H1 (cell line): ENCODE data around the gene CCDC91. TPM values are rescaled to one million over a fixed set of nuclear protein-coding genes. Genes with fewer than 3 reads are reported as not detected.

Experiments
- CTCF ChIA-PET: fragments of 300-600 bp; sonication (Branson Sonifier 250); formaldehyde crosslinking; loops from one replicate; lab custom pipeline; 2021; ENCODE audit not compliant: partially characterized antibody; lab: Charles Lee
- POLR2A ChIA-PET: fragments of 300-600 bp; sonication (Branson Sonifier 250); formaldehyde crosslinking; loops from one replicate; lab custom pipeline; 2021; ENCODE audit warnings: inconsistent platforms; ENCODE audit not compliant: partially characterized antibody; lab: Charles Lee
- DNase-seq, 2 experiments: peaks; one replicate each; pipeline versions ENCODE4 v3.0.0 to v3.0.0-alpha.2; 2010 to 2022; ENCODE audit warnings: low spot score in 2 of 2, low read depth in 1 of 2, mixed read lengths in 1 of 2
- FAIRE-seq: peaks from 2 replicates; lab custom pipeline; 2011; peaks lifted over from hg19 to GRCh38; lab: Jason Lieb, UNC
- H2AFZ ChIP-seq: 2 replicates; pipeline ENCODE4 v1.8.1; 2012; ENCODE audit warnings: low read length, inconsistent platforms
- H2AK5ac ChIP-seq: 2 replicates; pipeline ENCODE4 v1.6.1; 2013; ENCODE audit warnings: low read depth, low read length
- H2BK120ac ChIP-seq: replicated peaks from 2 replicates; pipeline ENCODE3; 2013; ENCODE audit warnings: low read depth, low read length, inconsistent platforms
- H2BK12ac ChIP-seq: 2 replicates; pipeline ENCODE4 v1.6.1; 2013; ENCODE audit warnings: low read depth, low read length
- H2BK15ac ChIP-seq: 2 replicates; pipeline ENCODE4 v1.6.1; 2013; ENCODE audit warnings: low read length
- H2BK20ac ChIP-seq: 2 replicates; pipeline ENCODE4 v1.6.1; 2013; ENCODE audit warnings: low read length
- H2BK5ac ChIP-seq: 2 replicates; pipeline ENCODE4 v1.6.1; 2013; ENCODE audit warnings: low read depth, low read length
- H3K14ac ChIP-seq: 2 replicates; pipeline ENCODE4 v1.6.1; 2013; ENCODE audit warnings: inconsistent platforms; ENCODE audit not compliant: insufficient read length
- H3K18ac ChIP-seq: 2 replicates; pipeline ENCODE4 v1.6.1; 2013; ENCODE audit warnings: low read length; ENCODE audit errors: extremely low read depth
- H3K23ac ChIP-seq: 2 replicates; pipeline ENCODE4 v1.6.1; 2013; ENCODE audit warnings: inconsistent platforms; ENCODE audit not compliant: insufficient read length
- H3K23me2 ChIP-seq: 2 replicates; pipeline ENCODE4 v1.6.1; 2013; ENCODE audit warnings: low read depth, low read length
- H3K27ac ChIP-seq: 2 replicates; pipeline ENCODE4 v1.6.1; 2011; ENCODE audit warnings: low read depth, low read length, inconsistent platforms
- H3K27me3 ChIP-seq, 4 experiments: replicated peaks in 1 of 4; 1 replicate in 1 of 4; 2 replicates in 3 of 4; pipeline versions ENCODE4 v1.6.1 to v1.8.1; 2011 to 2013; ENCODE audit warnings: low read length in 3 of 4, mild to moderate bottlenecking in 3 of 4, inconsistent platforms in 2 of 4, mixed read lengths in 2 of 4, moderate library complexity in 1 of 4; ENCODE audit not compliant: control insufficient read depth in 3 of 4, insufficient read depth in 3 of 4; ENCODE audit errors: extremely low read depth in 1 of 4
- H3K36me3 ChIP-seq, 4 experiments: 2 replicates each; pipeline versions ENCODE4 v1.6.1 to v1.8.1; 2011 to 2013; ENCODE audit warnings: mild to moderate bottlenecking in 4 of 4, low read length in 3 of 4, moderate library complexity in 2 of 4, control low read depth in 1 of 4, inconsistent platforms in 1 of 4; ENCODE audit not compliant: insufficient read depth in 4 of 4, control insufficient read depth in 2 of 4
- H3K4ac ChIP-seq: replicated peaks from 2 replicates; pipeline ENCODE3; 2013; ENCODE audit warnings: low read length, low read depth, mixed read lengths, inconsistent platforms; ENCODE audit not compliant: insufficient read length
- H3K4me1 ChIP-seq, 4 experiments: replicated peaks in 1 of 4; 1 replicate in 1 of 4; 2 replicates in 3 of 4; pipeline versions ENCODE4 v1.6.1 to v1.8.1; 2011 to 2013; ENCODE audit warnings: low read length in 3 of 4, inconsistent platforms in 2 of 4, mixed read lengths in 1 of 4; ENCODE audit not compliant: insufficient read depth in 4 of 4, control insufficient read depth in 3 of 4
- H3K4me2 ChIP-seq, 2 experiments: 2 replicates each; pipeline versions ENCODE4 v1.6.1 to v1.8.1; 2011 to 2013; ENCODE audit warnings: low read depth in 2 of 2, low read length in 2 of 2, control low read depth in 1 of 2, inconsistent platforms in 1 of 2, mild to moderate bottlenecking in 1 of 2; ENCODE audit not compliant: insufficient read depth in 1 of 2
- H3K4me3 ChIP-seq, 4 experiments: fragments of 200-600, 300-600 bp in 1 of 4; sonication (generic), shearing (Covaris generic), sonication (Bioruptor Twin) in 1 of 4; 2 replicates each; pipeline versions ENCODE4 v1.5.1 to v1.8.1; 2011 to 2016; ENCODE audit warnings: low read length in 4 of 4, low read depth in 3 of 4, control low read depth in 2 of 4, inconsistent platforms in 2 of 4, mild to moderate bottlenecking in 2 of 4, mixed read lengths in 1 of 4, moderate library complexity in 1 of 4; ENCODE audit not compliant: insufficient read depth in 2 of 4; ENCODE audit errors: extremely low read depth in 1 of 4
- H3K56ac ChIP-seq: replicated peaks from 2 replicates; pipeline ENCODE3; 2013; ENCODE audit warnings: low read depth, mild to moderate bottlenecking, mixed read lengths, low read length, inconsistent platforms; ENCODE audit not compliant: insufficient read length
- H3K79me1 ChIP-seq: 2 replicates; pipeline ENCODE4 v1.6.1; 2013; ENCODE audit warnings: low read depth, low read length, control low read depth
- H3K79me2 ChIP-seq, 2 experiments: 2 replicates each; pipeline versions ENCODE4 v1.6.1 to v1.8.1; 2012 to 2013; ENCODE audit warnings: low read length in 2 of 2, mild to moderate bottlenecking in 2 of 2, inconsistent platforms in 1 of 2; ENCODE audit not compliant: insufficient read depth in 2 of 2, control insufficient read depth in 1 of 2
- H3K9ac ChIP-seq, 4 experiments: replicated peaks in 1 of 4; 1 replicate in 1 of 4; 2 replicates in 3 of 4; pipeline versions ENCODE4 v1.6.1 to v1.8.1; 2011 to 2013; ENCODE audit warnings: low read depth in 3 of 4, low read length in 3 of 4, control low read depth in 2 of 4, mild to moderate bottlenecking in 2 of 4, moderate library complexity in 2 of 4, inconsistent platforms in 1 of 4; ENCODE audit errors: extremely low read depth in 1 of 4
- H3K9me3 ChIP-seq, 2 experiments: 2 replicates each; pipeline versions ENCODE4 v1.6.1 to v1.8.1; 2012 to 2013; ENCODE audit warnings: mild to moderate bottlenecking in 2 of 2, moderate library complexity in 2 of 2, control low read depth in 1 of 2, inconsistent platforms in 1 of 2, low read depth in 1 of 2, low read length in 1 of 2, mixed read lengths in 1 of 2; ENCODE audit not compliant: insufficient read depth in 2 of 2
- H4K20me1 ChIP-seq, 2 experiments: replicated peaks in 1 of 2; 2 replicates each; pipeline versions ENCODE3 to v1.8.1; 2011 to 2013; ENCODE audit warnings: inconsistent platforms in 2 of 2, low read length in 2 of 2, mild to moderate bottlenecking in 1 of 2; ENCODE audit not compliant: insufficient read depth in 2 of 2, control insufficient read depth in 1 of 2
- H4K5ac ChIP-seq: 2 replicates; pipeline ENCODE4 v1.6.1; 2013; ENCODE audit warnings: low read length, low read depth, mixed read lengths, inconsistent platforms; ENCODE audit not compliant: insufficient read length
- H4K8ac ChIP-seq: 2 replicates; pipeline ENCODE4 v1.8.0; 2013; ENCODE audit warnings: mild to moderate bottlenecking, moderate library complexity, low read length, inconsistent platforms; ENCODE audit not compliant: insufficient read depth; ENCODE audit errors: extremely low read depth
- H4K91ac ChIP-seq: replicated peaks from 2 replicates; pipeline ENCODE3; 2013; ENCODE audit warnings: low read length, mixed read lengths, inconsistent platforms; ENCODE audit not compliant: insufficient read length
- CTCF ChIP-seq, 3 experiments: IDR thresholded peaks; 1 replicate in 2 of 3; 2 replicates in 1 of 3; pipeline versions ENCODE4 v1.5.1 to v1.6.1; 2011; ENCODE audit warnings: low read length in 3 of 3, mild to moderate bottlenecking in 3 of 3, inconsistent platforms in 2 of 3, low read depth in 1 of 3, moderate library complexity in 1 of 3; ENCODE audit not compliant: insufficient read depth in 1 of 3; ENCODE audit errors: control extremely low read depth in 1 of 3
- PHF8 ChIP-seq: fragments of 200-600 bp; sonication (generic); conservative IDR thresholded peaks from 2 replicates; pipeline ENCODE4 v1.7.1; 2012; ENCODE audit warnings: low read depth, mild to moderate bottlenecking, inconsistent platforms, low read length, moderate library complexity
- SP4 ChIP-seq: IDR thresholded peaks from 2 replicates; pipeline ENCODE4 v1.6.1; 2012; ENCODE audit warnings: low read length, inconsistent platforms
- WGBS, 2 experiments: shearing (Covaris generic) in 1 of 2; methylation state at CpG; one replicate each; pipeline versions ENCODE4 v1.1.6 to v1.1.7; 2013 to 2015; ENCODE audit warnings: low lambda C conversion rate in 2 of 2, mixed read lengths in 2 of 2, inconsistent platforms in 1 of 2, low coverage in 1 of 2, missing lambda C conversion rate in 1 of 2; ENCODE audit not compliant: insufficient replicate concordance in 2 of 2, insufficient coverage in 1 of 2, insufficient read length in 1 of 2; ENCODE audit errors: extremely low coverage in 1 of 2, missing lambda C conversion rate in 1 of 2; 5-methylcytosine and 5-hydroxymethylcytosine counted together
- polyA plus RNA-seq, 7 experiments: library from polyadenylated mRNA; depleted of rRNA in 3 of 7; stranded (reverse) in 5 of 7; unstranded in 2 of 7; fragments of >200 nt in 5 of 7; fragments of 200-250 nt in 2 of 7; gene quantifications; 1 replicate in 5 of 7; 2 replicates in 1 of 7; 4 replicates in 1 of 7; pipeline versions ENCODE4 v1.2.1 to v1.2.3, GENCODE V29; 2011 to 2013; ENCODE audit warnings: missing spikeins in 2 of 7, mixed read lengths in 2 of 7
- total RNA-seq: library from RNA; stranded (reverse); fragmentation: NEBNext Ultra II Directional; extraction: Animal tissue kit (Norgen Biotek cat#: 25700); gene quantifications from 2 replicates; pipeline ENCODE4 v1.2.1, GENCODE V29; 2021

Gene CCDC91
- total and polyA plus RNA-seq, 2 of the 8 experiments (the other 6 are each of a cell fraction or from before 2014, with no cell fraction given) = 8.6 to 23.1 TPM

- H2BK15ac ChIP-seq = no peak overlapping the region
- no peak overlapping the region for H2BK12ac ChIP-seq
- no peak overlapping the region for H2AK5ac ChIP-seq
- H3K14ac ChIP-seq = no peak overlapping the region
- H4K20me1 ChIP-seq = no peaks in the 10 kb centered on the region
- no peak overlapping the region for H2BK20ac ChIP-seq
- POLR2A ChIA-PET = no interaction called here
- H4K5ac ChIP-seq = no peak overlapping the region
- no peak overlapping the region for H3K23ac ChIP-seq
- H3K27me3 ChIP-seq = no peaks in the 10 kb centered on the region
- H3K9ac ChIP-seq = no peak overlapping the region
- H2AFZ ChIP-seq = no peak overlapping the region
- 85% methylated on average over 6 of the region's 6 CpGs; no CpG with 5 or more reads in 1 of the 2 experiments for WGBS, 2 experiments
- H3K9me3 ChIP-seq = no peaks in the 10 kb centered on the region
- H3K4me2 ChIP-seq = no peak overlapping the region
- H3K4me1 ChIP-seq = no peaks in the 10 kb centered on the region; a peak in 1 of 7 replicates
- no peak overlapping the region for H3K4me3 ChIP-seq
- no peak overlapping the region for H3K56ac ChIP-seq
- CTCF ChIA-PET = interaction anchor here (1.6 kb wide), 1 partner anchor 9 kb away, joined by 3 read pairs; no protein-coding TSS in a partner anchor
- no peak overlapping the region for H4K8ac ChIP-seq
- H3K4ac ChIP-seq = no peak overlapping the region
- H2BK5ac ChIP-seq = no peak overlapping the region
- H3K79me2 ChIP-seq = no peaks in the 10 kb centered on the region
- no peak overlapping the region for H3K27ac ChIP-seq
- H2BK120ac ChIP-seq = no peak overlapping the region
- no peaks in the 10 kb centered on the region for H3K23me2 ChIP-seq
- H4K91ac ChIP-seq = no peak overlapping the region
- no peaks in the 10 kb centered on the region for H3K36me3 ChIP-seq
- no peaks in the 10 kb centered on the region for H3K79me1 ChIP-seq
- TF ChIP-seq CTCF (IDR thresholded peaks at IDR 0.05; ENCODE audit: control extremely low read depth in 1 of 3, insufficient read depth in 1 of 3, low read depth in 1 of 3, low read length in 3 of 3) (no peak), SP4 (no peak), PHF8 (no peak)
- TF ChIP-seq, all 59 proteins: peak for 0
- FAIRE-seq (no peak), DNase-seq (no peak)
- H3K18ac ChIP-seq = no peak overlapping the region
Measured at GRCh38 chr12:28568704-28569103, 378.4 kb downstream of the CCDC91 start.
